Activated CD4-positive, CD25-positive, alpha-beta regulatory T cell treated with anti-CD3 and anti-CD28 coated beads, Interleukin-2, amount 50 U/mL, for 72 hours (primary cell): ENCODE results near the gene RANGAP1.

Experiments used
- DNase-seq: peaks from one replicate; pipeline ENCODE4 v3.0.0; 2021

The RANGAP1 gene

DNA sequence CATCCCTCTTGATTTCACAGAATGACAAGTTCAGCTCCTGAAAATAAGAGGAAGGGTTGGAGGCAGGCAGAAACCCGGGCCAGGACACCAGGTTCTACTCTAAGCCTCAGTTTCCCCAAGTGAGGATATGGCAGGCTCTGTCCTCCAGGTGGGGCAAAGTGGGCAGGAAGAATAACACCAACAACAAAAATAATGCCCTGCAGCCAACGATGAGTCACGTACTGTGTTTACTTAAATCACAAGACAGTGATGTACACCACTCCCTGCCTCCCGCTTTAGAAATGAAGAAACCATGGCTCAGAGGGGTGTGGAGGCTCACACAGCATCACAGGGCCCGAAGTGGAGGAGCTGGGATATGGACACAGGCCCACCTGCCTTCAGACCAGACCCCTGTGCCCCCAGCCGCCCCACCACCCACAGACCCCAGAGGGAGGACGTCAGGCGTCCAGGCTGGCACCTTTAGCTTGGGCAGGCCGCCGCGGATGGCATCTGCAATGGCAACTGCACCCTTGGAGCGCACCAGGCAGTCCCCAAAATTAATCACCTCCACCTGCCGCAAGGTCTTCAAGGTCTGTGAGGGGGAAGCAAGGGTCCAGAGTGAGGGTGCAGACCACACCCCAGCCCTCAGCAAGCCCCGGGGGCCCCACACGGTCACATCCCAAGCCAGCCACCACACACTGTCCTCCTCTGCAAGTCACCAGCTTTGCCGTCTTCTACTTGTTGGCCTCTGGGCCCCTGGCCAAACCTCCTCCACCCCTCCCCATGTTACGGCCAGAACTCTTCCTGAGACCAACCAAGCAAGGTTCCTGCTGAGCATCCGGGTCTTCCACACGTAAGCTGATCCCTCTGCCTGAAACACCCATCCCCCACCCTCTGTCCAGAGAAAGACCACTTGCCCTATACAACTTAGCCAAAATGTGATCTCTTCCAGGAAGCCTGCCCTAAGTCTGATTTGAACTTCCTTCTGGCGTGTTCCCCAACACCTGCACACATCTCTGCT is 29.4 kb downstream of the RANGAP1 start:
- DNase-seq, result no peak

DNA sequence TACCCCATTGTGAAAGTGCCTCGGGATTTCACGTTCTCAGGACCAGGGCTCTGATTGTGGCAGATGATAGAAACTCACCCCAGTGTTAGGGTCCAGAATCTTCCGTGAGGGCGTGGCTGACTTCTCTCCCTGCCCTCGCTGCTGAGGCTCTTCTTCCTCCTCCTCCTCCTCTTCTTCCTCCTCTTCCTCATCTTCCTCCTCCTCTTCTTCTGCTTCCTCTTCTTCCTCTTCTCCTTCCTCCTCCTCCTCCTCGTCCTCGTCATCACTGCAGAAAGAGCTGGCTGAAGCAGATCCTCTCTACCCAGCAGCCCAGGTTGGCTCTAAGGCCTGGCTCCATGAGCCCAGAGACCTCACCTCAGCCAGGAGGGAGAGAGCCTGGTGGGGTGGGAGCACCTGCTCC is 31.8 kb downstream of the RANGAP1 start:
- DNase-seq, result no peak

DNA sequence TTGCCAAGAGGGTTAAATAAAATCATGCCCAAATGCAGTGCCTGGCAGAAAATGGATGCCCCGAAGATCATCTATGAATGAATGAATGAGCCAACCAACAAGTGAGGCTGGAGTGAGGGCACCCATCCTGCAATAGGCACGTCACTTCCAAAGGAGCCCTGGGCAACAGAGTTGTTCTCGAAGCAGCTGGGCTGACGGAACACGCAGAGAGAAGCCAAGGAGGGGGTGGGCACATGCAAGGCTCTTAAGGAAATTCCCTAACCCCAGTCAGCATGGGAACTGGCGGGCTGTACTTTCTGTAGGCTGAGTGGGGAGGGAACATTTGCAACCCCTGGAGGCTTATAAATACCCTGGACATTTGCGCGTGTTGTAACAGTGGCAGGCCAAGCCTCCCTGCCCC is 33.6 kb downstream of the RANGAP1 start:
- no peak for DNase-seq

DNA sequence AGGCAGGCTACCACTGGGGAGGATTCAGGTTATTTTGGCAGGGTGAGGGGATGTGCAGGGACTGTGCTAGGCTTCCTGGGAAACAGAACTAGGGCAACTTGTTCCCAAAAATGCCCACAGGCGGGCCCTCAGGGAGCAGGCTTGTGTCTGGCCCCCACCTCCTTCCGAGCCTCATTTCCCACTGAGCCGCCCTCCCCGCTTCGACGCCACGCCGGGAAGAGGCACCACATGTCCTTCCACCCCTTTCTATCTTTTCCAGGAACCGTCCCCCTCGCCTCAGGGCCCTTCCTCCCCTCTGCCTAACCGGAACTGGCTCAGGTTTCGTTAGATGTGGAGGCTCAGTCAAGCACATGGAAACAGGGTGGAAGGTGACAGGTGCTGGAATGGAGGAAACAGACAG is 35.9 kb downstream of the RANGAP1 start:
- no peak for DNase-seq

DNA sequence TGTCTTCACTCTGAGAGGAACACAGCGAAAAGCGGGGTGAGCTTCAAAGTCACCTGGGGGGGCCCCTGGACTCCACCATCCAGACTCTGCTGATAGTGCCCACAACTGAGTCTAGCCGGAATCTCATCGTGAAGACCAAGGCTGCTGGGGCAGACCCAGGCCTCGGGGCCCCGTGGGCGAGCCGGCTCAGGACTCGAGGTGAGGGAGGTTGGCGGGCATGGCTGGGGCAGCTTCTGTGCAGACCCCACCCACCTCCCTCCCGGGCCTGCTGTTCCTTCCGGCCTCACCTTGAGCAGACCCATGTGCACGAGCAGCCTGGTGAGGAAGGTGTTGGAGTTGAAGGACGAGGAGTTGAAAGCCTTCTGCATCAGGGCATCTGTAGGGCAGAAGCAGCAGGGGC is 36.5 kb downstream of the RANGAP1 start:
- DNase-seq, result no peak

DNA sequence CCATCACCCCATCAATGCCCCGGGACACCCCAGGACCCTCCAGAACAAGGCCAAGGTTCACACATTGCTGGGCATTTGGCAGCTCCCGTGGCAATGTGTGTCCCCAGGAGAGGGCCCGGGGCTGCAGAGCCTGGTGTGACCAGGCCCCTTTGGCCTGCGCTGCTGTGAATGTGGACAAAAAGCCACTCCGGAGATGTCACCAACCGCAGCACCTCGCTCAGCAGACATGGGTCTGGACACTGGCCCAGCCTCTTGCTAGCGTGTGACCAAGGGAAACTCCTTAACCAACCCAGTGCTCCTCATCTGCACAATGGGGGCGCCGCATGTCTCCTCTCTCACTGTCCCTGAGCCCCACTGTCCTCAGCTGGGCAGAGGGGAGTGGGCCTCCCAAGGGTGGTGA is 37.2 kb downstream of the RANGAP1 start:
- DNase-seq, result no peak

DNA sequence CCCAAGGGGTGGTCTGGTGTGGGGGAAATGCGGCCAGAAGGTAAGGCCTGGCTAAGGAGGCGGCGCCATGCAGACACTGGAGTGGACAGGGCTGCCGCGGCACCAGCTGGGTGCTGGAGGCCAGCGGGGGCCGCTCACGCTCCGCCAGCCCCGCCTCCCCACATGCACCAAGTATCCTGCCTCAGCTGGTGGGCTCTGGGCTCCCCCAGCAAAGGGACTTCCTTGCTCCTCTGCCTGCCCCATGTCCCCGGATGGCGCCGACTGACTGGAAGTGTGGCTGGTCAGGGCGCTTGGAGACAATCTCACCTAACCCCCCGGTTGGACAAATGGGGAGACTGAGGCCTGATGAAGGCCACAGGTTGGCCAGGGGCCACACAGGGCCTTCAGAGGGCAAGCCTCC is 37.7 kb downstream of the RANGAP1 start:
- no peak for DNase-seq

DNA sequence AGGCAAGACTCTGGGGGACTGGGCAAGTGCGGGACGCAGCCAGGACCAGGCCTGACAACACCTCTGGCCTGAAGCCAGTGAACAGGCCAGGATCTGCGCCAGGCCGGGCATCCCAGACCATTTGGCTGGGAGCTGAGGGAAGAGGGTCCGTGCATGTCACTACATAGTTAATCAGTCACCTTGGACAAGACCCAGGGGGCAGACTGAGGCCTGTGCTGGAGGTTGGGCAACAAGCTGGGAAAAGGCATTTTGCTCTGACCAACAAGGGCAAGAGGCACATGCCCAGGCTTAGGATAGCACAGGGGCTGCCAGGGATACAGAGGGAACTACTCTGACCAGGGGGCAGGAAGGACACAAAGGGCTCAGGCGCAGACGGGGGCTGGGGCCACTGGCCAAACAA is 38.3 kb downstream of the RANGAP1 start:
- DNase-seq, result no peak

DNA sequence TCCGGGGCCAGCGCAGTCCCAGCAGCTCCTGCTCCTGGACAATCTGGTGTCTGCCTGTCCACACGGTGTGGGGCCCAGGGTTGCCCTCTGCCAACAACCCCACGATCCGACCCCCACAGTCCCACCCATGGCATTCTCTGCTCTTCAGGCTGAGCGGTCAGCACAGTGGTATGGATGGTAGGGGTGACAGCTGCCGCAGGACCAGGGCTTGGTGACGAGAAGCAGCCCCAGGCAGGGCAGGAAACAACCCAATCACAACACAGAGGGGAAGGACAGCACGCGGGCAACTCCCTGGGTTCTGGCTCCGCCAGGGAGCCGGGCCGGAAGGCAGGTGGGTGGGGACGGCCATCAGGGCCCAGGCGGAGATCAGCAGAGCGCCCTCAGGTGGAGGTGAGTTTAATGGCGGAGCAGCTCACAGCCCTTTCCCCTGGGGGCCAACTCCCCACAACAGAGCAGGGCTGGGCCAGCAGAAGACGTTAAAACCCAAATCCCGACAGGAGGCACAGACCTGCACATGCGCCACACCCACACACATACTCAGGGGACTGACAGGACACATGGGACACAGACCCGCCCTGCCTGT is 40.0 kb downstream of the RANGAP1 start:
- no peak for DNase-seq

DNA sequence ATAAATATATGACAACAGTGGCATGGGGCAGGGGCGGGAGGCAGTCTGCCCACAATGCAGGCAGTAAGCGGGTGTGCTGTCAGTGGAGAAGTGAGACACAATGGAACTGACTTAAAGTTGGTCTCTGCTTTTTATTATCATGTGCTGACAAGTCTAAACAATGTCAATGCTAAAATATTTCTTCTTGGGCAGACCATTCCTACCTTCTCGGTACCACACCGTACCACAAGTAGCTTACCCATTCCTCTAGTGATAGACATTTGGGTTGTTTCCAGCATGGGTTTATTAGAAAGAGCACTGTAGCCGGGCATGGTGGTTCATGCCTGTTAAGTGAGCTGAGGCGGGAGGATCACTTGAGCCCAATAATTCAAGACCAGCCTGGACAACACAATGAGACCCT is 42.6 kb downstream of the RANGAP1 start:
- DNase-seq, result no peak

DNA sequence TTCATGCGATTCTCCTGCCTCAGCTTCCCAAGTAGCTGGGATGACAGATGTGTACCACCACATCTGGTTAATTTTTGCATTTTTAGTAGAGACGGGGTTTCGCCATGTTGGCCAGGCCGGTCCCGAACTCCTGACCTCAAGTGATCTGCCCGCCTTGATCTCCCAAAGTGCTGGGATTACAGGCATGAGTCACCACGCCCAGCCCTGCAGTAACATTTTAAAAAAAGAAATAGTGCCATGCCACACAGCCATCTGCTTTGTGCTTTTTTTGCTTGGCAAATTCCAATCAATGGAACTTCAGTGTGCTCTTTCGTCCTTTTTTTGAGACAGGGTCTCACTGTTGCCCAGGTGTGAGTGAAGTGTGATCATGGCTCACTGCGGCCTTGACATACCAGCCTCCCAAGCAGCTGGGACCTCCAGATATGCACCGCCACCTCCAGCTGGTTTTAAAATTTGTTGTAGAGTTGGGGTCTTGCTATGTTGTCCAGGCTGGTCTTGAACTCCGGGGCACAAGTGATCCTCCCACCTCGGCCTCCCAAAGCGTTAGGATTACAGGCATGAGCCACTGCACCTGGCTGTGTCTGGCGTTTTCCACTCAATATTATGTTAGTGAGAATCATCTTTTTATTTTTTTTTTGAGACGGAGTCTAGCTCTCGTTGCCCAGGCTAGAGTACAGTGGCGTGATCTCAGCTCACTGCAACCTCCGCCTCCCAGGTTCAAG is 43.4 kb downstream of the RANGAP1 start:
- no peak for DNase-seq

DNA sequence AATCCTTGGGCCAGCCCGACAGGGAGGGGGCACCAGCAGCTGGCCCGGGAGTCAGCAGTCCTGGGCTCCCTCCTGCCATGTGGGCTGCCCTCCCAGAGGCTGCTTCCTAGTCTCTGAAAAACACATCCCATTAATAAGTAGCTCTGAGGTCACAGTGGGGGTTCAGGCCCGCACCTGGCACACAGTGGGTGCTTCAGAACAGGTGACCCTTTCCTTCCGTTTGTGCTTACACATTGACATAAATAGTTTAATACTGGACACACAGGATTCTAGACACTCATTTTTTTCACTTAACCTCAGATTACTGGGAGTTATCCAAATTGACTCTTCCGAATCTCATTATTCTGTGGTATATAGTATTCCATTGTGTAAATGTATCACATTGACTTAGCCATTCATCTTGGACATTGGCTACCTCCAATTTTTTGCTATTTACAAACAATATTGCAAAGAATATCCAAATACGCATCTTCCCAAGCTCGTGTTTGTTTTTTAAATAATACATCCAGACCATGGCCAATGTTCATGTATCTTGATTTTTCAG is 44.8 kb downstream of the RANGAP1 start:
- no peak for DNase-seq

DNA sequence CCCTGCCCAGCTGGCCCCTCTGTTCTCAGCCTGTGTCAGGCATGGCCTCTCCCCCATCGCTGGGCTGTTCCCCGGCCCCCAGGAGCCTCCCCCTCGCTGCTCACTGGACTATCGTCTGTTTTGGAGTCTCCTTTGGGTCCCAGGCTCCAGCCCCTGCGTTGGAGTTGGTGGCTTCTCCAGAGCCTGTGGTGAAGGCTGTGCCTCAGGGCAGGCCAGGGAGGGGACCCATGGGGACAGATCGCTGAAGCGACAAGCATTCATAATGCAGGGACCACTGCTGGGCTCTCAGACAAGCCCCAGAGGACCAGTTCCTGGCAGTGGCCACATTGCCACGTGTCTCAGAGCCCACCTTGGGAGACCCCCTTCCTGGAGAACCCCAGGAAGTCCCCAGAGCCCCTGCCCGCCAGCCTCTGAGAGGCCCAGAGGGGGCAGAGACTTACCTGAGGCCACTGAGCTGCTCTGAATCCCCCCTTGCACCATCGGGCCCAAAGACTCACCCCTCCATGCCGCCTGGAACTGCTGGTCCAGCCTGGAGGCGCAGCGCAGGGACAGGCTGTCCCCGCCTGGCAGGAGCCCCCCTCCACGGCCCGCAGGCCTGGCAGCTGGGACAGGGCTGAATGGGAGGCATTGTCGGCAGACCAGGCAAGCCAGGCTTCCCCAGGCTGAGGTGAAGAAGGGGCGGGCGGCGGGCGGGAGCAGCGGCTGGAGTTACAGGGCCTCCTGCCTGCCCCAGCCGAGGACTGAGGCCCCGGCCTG is 45.4 kb downstream of the RANGAP1 start, which contains the start of gene CHADL:
Gene CHADL (minus strand): TSS at position 555 of the 756 bp plus-strand sequence. CDS start 50 bp downstream, at position 505.
- DNase-seq, result no peak

DNA sequence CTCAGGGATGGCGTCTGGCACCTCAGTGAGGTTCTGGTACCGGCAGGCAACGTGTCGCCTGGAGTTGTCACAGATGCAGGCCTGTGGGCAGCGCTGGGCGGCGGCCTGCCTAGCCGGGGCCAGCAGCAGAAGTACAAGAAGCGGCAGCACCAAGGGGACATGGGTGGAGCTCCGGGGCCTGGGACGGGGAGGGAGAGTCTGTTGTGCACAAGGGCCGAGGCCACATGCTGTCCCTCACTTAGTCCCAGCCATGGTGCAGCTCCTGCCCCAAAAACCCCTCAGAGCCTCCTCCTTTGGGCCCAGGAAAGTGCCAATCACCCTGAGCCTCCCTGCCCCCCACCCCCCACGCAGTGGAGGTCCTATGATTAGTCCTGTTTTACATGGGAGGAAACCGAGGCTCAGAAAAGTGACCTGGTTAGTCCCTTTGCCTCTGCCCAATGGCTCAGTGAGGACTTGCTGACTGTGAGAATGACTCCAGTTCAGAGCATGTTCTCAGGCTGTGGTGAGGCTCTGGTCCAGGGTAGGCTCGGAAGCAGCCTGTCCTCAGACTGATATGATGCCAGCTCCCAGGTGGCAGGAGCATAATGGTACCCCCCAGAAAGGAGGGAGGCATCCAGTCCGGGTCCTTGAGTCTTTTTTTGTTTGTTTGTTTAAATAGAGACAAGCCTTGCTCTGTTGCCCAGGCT is 46.4 kb downstream of the RANGAP1 start:
- no peak for DNase-seq

DNA sequence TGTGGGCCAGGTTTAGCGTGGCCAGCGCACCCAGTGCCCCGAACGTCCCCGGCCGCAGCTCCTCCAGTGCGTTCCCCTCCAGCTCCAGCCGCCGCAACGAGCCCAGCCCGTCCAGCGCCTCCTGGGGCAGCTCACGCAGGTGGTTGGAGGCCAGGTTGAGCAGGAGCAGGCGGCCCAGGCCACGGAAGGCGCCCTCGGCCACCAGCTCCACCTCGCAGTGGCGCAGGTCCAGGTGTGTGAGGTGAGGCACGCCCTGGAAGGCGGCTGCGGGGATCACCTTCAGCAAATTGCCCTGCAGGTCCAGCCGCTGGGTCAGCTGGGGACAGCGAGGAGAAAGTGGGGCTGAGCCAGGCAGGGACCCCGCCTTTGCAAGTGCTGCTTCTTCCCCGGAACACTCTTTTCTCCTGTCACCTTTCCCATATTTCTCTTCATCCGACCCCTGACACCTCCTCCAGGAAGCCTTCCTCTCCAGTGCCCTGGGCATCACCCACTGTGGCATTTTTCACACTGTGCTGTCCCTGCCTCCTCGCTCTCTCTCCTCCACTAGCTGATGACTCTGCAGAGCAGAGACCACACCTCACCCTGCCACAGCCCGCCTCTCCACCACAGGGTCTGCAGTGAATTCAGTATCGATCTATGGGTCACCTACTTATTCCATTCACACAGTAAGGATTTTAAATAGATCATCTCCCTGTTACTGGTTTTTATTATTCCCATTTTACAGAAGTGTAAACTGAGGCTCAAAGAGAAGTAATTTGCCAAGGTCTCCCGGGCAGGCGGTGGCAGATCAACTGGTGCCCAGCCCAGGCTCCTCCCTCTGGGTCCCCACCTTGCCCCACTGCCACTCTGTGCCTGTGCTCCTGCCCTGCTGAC is 47.2 kb downstream of the RANGAP1 start:
- no peak for DNase-seq

DNA sequence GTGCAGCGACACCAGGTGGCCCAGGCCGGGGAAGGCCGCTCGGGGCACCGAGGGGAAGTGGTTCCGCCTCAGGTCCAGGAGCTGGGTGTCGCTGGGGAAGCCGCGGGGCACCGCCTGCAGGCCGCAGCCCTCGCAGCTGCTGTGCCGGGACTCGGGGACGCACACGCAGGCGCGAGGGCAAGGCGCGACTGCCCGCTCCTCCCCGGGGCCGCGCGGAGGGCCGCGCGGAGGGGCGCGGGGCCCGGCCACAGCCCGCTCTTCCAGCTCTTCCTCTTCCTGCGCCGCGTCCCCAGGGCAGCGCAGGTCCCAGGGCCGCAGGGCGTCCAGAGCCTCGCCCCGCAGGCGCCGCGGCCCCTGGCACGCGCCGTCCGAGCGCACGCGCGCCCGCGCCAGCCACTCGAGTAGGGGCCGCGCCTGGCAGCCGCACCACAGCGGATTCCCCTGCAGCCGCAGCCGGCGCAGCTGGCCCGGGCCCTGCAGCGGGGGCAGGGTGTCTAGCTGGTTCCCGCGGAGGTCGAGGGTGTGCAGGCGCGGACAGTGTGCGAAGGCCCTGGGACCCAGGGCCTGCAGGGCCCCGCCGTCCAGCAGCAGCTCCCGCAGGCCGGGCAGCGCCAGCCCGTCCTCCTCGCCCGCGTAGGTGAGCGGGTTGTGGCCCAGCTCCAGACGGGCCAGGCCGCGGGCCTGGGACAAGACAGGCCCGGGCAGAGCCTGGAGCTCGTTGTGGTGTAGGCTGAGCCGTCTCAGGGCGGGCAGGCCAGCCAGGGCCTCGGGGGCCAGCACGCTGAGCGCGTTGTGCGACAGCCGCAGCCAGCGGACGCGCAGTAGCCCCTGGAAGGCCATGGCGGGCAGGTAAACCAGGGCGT is 48.0 kb downstream of the RANGAP1 start:
- peak; percentile 79 for DNase-seq

DNA sequence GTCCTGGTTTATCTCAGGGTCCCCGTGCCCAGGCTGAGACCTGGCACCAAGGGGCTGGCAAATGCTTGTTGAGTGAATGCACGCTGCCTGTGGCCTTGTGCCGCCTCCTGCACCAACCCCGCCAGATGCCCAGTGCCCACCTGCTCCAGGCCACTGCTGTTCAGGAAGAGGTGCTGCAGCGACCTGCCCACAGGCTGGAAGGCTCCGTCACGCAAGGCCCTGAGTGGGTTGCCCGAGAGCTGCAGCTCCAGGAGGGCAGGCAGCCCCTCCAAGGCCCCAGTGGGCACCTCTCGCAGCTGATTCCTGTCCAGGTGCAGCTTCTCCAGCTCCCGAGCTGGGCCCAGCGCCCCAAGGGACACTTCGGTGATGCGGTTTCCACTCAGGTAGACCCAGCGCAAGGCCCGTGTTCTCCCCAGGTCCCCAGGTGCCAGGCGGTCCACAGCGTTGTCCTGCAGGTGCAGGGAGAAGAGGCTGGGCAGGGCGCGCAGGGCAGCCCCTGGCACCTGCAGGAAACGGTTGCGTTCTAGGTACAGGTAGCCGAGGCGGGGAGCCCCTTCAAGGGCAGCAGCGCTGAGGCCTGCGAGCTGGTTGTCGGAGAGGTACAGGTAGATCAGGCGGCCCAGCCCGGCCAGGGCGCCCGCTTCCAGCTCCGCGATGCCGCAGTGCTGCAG is 48.8 kb downstream of the RANGAP1 start:
- DNase-seq, result no peak

DNA sequence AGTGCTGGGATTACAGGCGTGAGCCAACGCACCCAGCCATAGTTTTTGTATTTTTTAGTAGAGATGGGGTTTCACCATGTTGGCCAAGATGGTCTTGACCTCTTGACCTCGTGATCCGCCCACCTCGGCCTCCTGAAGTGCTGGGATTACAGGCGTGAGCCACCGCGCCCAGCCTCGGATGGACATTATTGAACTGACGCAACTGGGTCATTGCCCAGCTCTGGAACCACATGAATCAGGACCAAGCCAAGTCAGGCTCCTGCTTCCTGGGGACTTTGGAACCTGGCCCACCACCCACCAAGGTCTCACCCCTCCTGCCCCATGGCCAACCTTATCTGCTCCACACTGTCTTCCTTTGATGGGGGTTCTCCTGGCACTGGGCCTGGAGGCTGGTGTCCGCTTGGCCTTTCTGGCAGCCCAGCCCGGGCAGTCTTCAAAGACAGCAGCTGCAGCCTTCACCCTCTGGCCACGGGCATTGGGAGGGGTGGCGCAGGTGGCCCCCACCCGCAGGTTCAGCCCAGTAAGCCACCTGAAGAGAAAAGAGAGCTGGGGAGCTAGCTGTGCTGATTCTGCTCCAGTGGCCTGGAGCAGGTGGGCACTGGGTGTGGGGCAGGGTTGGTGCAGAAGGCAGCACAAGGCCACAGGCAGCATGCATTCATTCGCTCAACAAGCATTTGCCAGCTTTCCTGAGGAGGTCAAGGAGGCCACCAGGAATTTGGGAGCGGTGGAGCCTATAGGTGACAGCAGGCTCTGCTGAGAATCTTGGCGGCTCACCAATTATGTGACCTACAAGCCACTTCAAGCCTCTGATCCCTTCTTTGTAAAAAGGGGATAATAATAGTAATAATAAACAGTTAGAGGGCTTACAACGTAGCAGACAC is 50.9 kb downstream of the RANGAP1 start:
- no peak for DNase-seq
